ENCODE data around the gene DOCK7.

DNA sequence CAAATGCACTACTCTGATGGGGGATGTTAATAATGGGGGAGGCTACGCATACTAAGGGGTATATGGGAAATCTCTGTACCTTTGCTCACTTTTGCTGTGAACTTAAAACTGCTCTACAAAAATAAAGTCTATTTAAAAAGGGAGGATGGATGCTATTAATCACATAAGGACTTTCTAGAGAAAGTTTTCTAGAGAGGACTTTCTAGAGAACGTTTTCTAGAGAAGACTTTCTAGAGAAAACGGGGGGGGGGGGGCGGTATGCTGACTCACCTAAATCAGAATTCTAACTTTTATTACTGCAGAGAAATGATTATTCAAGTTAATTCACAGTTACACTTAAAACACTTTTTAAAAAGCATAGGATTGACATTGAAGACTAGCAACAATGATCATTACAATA, 175.2 kb downstream of the DOCK7 start:
- TF ChIP-seq POLR2AphosphoS5 (IDR thresholded peaks at IDR 0.05; ENCODE audit: borderline replicate concordance, low read depth, low read length), result no peak
- no peak for TF ChIP-seq EZH2 (IDR thresholded peaks at IDR 0.05)
